RCC 7860 (cell line): ENCODE measurements around the gene KDM7A.
"Not testable (repeated sequence)": the region's sequence is repeated elsewhere in the genome, so short reads cannot be mapped to it uniquely, and the experiment has no call there.

Source experiments
- DNase-seq: peaks from one replicate; pipeline ENCODE4 v3.0.0-alpha.2; 2015; ENCODE audit warnings: low spot score
- FAIRE-seq: peaks from 2 replicates; lab custom pipeline; 2012; peaks lifted over from hg19 to GRCh38; lab: Jason Lieb, UNC

KDM7A gene

GRCh38 chr7:140201393-140201792 is 24.6 kb upstream of the KDM7A start:
- DNase-seq (no peak), FAIRE-seq (no peak)

GRCh38 chr7:140200061-140200989 is 23.5 kb upstream of the KDM7A start:
- FAIRE-seq, result no peak
- DNase-seq, result no peak

DNA sequence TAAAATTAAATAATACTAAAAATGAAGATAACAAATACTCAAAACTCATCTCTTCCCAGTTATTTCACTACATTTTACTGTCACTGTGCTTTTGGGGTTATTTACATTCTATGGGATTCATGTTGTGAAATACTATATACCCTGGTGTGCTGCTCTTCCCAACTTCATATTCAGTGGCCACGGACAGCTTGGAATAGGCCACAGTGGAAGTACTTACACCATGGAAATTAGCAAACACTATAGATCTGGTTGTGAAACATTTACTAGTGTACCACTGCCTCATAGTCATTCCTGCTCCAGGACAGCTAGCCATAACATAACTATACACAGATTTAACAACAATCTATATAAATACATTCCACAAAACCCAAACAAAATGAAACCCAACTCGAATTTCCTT is 21.2 kb upstream of the KDM7A start:
- FAIRE-seq, result no peak
- DNase-seq, result no peak

DNA sequence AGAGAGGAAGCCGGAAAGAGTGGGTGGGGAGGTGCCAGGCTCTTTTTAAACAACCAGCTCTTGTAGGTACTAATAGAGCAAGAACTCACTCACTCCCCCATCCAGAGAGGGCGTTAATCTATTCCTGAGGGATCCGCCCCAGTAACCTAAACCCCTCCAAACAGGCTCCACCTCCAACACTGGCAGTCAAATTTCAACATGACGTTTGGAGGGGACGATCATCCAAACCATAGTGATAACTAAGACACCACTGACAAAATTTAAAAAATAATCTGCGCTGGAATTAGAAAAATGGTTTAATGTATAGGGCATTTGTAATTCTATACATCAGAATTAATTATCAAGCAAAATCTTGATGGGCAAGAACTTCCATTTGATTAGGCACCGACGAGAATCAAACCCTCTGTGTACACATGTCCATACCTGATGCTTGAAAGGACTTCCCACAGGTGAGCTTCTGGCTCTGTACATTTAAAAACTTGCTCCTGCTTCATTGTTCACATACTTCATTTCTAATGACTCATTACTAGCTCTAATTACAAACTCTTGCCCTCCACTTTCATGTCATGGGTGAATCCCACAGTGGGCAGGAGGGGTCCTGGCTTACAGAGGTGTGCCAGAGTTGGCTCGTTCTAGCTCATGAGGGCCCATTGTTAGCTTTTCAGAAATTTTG is 20.6 kb upstream of the KDM7A start:
- DNase-seq (no peak), FAIRE-seq (no peak)

- FAIRE-seq (no peak), DNase-seq (no peak)
Observed at GRCh38 chr7:140196361-140197217, 19.8 kb upstream of the KDM7A start.

DNA sequence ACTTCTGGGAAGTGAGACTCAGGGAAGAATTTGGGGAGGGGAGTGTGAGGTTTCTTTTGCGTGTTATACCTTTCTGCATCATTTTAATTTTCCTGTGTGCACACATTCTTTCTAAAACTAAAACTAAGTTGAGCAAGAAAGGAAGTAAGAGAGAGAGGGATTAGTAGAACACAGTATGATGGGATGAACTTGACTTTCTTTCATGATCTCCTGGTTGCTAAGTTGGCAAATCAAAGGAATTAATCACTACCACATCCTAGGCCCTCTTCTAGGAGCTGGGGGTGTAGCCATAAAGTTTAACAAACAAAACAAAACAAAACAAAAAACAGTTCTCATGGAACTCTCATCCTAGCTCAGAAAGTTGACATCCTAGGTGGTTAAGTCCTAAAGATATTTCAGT is 19.1 kb upstream of the KDM7A start:
- FAIRE-seq (no peak), DNase-seq (no peak)

DNA sequence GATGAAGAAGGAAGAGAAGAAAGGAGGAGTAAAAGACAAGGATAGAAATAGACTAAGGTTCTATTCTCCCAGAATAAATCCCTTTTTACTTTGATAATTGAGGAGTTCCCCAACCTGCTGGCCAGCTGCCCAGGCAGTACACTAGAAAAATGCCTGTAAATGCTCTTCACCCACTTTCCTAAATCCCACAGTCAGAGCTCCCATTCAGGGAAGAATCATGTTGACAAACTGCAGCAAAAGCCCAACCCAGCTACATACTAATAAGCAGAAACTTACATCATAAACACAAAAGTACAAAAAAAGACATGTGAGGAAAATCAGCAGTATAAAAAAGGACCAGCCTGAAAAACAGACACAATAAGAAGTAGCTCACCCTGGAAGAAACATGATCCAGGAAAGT is 15.8 kb upstream of the KDM7A start:
- FAIRE-seq (no peak), DNase-seq (no peak)

DNA sequence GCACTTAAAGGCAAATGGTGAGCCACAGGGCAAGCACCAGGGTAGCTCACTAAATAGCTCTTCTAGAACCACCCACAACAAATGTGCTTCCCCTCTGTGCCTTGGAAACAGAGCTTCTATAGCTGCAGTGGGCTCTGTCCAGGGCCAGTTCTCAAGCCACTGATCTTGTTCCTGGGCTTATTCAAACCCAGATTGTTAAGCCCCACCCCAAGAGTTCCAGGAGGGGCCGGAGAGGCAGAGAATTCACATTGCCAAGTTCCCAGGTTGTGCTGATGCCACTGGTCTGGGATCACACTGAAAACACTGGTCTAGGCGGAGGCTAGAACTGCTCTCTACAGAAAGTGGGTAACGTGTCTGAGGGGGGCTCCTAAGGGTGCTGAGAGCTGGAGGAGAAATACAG is 15.4 kb upstream of the KDM7A start:
- FAIRE-seq, result no peak

DNA sequence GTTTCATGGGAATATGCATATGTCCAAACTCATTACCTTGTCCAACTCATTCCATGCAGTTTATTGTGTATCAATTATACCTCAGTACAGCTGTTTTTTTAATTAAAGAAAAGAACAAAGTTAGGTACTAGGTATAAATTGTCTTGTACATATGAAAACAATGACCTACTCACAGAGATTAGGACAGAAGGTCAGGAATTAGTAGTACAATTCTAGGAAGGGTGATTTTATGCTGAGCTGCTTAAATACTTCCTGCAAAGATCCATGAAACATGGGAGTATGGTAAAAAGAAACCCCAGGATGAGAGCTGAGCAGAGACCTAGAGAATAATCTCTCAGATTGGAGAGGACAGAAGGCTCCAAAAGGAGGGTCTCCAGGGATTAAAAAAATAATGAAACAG is 13.8 kb upstream of the KDM7A start:
- no peak for DNase-seq
- FAIRE-seq, result no peak

More for the DNA sequence above, 15.4 kb upstream of the KDM7A start:
- no peak for DNase-seq

DNA sequence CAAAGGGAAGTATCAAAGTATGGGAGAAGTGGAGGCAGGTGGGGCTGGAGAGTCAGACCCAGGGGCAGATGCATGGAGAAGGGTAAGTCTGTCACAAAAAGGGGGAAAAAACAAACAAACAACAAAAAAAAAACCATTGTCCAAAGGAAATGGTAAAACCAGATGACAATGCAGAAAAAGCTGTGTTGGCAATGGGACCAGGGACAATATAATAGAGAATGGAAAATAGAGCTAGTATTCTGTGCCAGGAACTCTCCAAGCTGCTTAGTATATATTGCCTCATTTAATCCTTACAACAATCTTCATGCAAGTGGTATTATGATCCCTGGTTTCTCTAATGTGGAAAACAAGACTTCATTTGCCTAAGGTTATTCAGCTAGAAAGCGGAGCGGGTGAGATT is 13.1 kb upstream of the KDM7A start:
- no peak for DNase-seq
- FAIRE-seq, result no peak

GRCh38 chr7:140182917-140183316 is 6.1 kb upstream of the KDM7A start:
- no peak for DNase-seq
- no peak for FAIRE-seq

DNA sequence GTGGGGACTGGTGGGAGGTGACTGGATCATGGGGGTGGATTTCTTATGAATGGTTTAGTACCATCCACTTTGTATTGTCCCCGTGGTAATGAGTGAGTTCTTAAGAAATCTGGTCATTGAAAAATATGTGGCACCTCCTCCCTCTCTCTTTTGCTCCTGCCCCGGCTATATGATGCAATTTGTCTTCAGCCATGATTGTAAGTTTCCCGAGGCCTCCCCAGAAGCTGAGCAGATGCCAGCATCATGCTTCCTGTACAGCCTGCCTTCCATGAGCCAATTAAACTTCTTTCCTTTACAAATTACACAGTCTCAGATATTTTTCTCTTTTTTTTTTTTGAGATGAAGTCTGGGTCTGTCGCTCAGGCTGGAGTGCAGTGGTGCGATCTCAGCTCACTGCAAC is 2.6 kb upstream of the KDM7A start:
- DNase-seq (no peak), FAIRE-seq (no peak)

DNA sequence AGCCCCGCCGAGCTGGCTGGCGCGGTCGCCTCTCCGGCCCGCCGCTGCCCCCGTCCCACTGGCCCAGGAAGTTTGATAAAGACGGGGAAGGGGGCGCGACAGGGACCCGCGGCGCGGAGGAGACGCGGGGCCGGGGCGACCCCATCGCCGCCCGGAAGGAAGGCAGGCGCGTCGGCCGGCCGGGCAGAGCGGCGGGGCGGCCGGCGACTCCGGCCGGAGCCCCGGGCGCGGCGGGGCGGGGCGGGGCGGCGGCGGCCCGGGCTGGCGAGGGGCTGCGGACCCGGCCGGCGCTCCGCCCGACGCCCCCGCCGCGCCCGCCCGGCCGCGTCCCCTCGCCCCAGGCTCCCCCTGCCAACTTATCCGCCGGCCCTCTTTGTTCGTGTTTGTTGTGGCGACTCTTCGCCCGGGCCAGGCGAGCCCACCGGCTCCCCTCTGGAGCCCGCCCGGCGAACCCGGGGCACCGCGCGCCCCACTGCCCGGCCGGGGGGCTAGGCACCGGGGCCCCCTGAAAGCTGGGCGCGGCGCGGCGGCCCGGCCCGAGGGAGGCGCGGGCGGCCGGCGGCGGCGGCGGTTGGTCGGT is 571 bp downstream of the KDM7A start:
- DNase-seq, result no peak

DNA sequence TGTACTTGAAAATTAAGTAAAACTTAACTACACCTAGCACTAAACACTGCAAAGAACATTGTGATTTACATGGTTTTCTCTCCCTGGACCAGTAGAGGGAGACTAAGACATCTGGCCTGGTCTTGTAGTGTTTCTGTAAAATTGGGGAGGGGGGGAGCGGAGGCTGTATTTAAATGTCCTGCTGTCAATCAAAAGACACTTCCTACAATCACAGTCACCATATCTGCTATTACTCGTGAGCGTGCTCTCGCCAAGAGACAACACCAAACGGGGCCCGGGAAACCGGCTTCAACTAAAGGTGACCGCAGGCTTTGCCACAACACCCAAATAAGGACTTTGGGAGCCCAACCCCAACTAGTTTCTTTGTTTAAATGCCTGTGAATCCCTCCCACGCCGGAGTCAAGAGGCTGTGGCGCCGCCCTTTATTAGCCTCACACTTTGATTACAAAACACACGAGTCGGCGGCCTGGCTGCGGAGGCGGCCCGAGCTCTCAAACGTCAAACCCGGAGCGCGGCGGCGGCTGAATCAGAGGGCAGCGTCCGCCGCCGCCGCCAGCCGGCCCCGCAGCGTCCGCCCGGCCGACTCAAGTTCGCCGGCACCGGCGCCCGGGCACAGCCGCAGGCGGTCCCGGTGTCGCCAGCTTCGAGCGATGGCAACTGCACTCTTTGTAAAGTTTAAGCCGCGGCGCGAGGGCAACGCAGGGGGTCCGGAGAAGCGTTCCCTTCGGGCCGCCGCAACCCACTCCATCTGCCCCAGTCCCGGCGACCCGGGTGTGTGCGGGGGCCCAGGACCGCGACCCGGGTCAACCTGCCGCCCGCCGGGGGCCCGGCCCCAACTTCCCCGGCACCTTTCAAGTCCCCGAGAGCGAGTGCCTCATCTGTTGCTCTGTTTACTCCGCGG is 1.3 kb downstream of the KDM7A start:
- DNase-seq (peak; percentile 89), FAIRE-seq (peak; percentile 86)

More for the DNA sequence above, 571 bp downstream of the KDM7A start:
- no peak for FAIRE-seq

DNA sequence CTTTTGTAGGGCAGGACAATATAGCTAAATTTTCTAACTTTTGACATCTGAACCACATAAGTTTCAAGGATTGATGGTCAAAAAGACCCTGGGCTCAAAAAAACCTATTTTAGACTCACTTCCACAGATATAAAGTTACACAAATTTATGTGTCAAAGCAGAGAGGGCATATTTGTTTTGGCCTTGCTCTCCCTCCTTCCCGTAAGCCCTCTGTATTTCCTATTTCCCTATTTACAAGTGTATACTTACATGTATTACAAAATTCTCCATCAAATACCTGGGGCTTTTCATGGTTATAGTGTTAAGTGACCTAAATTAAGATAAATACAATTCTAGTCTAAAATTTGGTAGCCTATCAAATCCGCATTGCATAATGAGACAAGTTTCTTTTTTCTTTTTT is 2.6 kb downstream of the KDM7A start:
- FAIRE-seq (no peak), DNase-seq (no peak)

DNA sequence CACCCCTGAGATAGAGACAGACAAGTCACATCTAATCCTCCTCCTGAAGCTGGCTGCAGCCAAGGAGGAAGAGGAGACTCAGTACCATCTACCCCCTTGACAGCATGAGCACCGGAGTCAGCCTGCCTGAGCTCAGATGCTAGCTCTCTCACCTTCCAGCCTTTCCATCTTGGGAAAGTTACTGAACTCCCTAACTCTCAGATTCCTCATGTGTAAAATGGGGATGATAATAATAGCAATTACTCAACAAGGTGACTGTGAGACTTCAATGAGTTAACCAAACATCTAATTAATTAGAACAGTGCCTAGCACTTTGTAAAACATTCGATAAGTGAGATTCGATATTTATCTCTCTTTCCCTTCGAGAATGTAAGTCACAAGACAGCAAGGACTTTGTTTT is 6.4 kb downstream of the KDM7A start:
- FAIRE-seq, result no peak
- DNase-seq, result no peak

- no peak for DNase-seq
- FAIRE-seq, result no peak
Observed at GRCh38 chr7:140168816-140169215, 8.0 kb downstream of the KDM7A start.

- peak; percentile 51 for DNase-seq
- peak; percentile 81 for FAIRE-seq
Observed at GRCh38 chr7:140165422-140165821, 11.4 kb downstream of the KDM7A start.

DNA sequence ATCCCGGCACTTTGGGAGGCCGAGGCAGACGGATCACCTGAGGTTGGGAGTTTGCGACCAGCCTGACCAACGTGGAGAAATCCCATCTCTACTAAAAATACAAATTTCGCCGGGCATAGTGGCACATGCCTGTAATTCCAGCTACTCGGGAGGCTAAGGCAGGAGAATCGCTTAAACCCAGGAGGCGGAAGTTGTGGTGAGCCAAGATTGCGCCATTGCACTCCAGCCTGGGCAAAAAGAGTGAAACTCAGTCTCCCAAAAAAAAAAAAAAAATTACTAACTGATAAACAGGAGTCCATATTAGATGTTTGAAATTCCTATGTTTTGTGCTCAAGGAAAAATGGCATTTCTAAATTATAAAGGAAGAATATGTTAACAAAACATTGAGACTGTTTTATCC is 14.7 kb downstream of the KDM7A start:
- DNase-seq, FAIRE-seq: not testable (repeated sequence)

- FAIRE-seq, result no peak
- DNase-seq, result no peak
Observed at GRCh38 chr7:140161047-140161446, 15.7 kb downstream of the KDM7A start.
